Measurements from ENCODE around the gene KCNH3.

Gene KCNH3

GRCh38 chr12:49503674-49504180 is 35.1 kb upstream of the KCNH3 start:
- TF ChIP-seq SIN3A (IDR thresholded peaks at IDR 0.05; ENCODE audit: borderline replicate concordance, insufficient read depth, low read length) (no peak), POLR2AphosphoS5 (IDR thresholded peaks at IDR 0.05; ENCODE audit: low read depth, low read length) (no peak), REST (IDR thresholded peaks at IDR 0.05; ENCODE audit: insufficient read depth in 1 of 2, low read depth in 2 of 2, low read length in 2 of 2) (no peak), TAF1 (IDR thresholded peaks at IDR 0.05; ENCODE audit: borderline replicate concordance, insufficient read depth, low read length) (no peak), FOXP2 (optimal IDR thresholded peaks at IDR 0.05; ENCODE audit: borderline replicate concordance, extremely low read depth, extremely low read length, insufficient read depth) (no peak)

- TF ChIP-seq FOXP2 (optimal IDR thresholded peaks at IDR 0.05; ENCODE audit: borderline replicate concordance, extremely low read depth, extremely low read length, insufficient read depth) (no peak), SIN3A (IDR thresholded peaks at IDR 0.05; ENCODE audit: borderline replicate concordance, insufficient read depth, low read length) (no peak), REST (IDR thresholded peaks at IDR 0.05; ENCODE audit: insufficient read depth in 1 of 2, low read depth in 2 of 2, low read length in 2 of 2) (no peak), POLR2AphosphoS5 (IDR thresholded peaks at IDR 0.05; ENCODE audit: low read depth, low read length) (no peak), TAF1 (IDR thresholded peaks at IDR 0.05; ENCODE audit: borderline replicate concordance, insufficient read depth, low read length) (no peak)
Observed at GRCh38 chr12:49505672-49506071, 33.2 kb upstream of the KCNH3 start.

GRCh38 chr12:49507139-49507538 is 31.7 kb upstream of the KCNH3 start:
- TF ChIP-seq POLR2AphosphoS5 (IDR thresholded peaks at IDR 0.05; ENCODE audit: low read depth, low read length) (no peak), SIN3A (IDR thresholded peaks at IDR 0.05; ENCODE audit: borderline replicate concordance, insufficient read depth, low read length) (no peak), TAF1 (IDR thresholded peaks at IDR 0.05; ENCODE audit: borderline replicate concordance, insufficient read depth, low read length) (no peak), FOXP2 (optimal IDR thresholded peaks at IDR 0.05; ENCODE audit: borderline replicate concordance, extremely low read depth, extremely low read length, insufficient read depth) (no peak), REST (IDR thresholded peaks at IDR 0.05; ENCODE audit: insufficient read depth in 1 of 2, low read depth in 2 of 2, low read length in 2 of 2) (no peak)

- TF ChIP-seq POLR2AphosphoS5 (IDR thresholded peaks at IDR 0.05; ENCODE audit: low read depth, low read length) (no peak), TAF1 (IDR thresholded peaks at IDR 0.05; ENCODE audit: borderline replicate concordance, insufficient read depth, low read length) (no peak), FOXP2 (optimal IDR thresholded peaks at IDR 0.05; ENCODE audit: borderline replicate concordance, extremely low read depth, extremely low read length, insufficient read depth) (no peak), SIN3A (IDR thresholded peaks at IDR 0.05; ENCODE audit: borderline replicate concordance, insufficient read depth, low read length) (no peak), REST (IDR thresholded peaks at IDR 0.05; ENCODE audit: insufficient read depth in 1 of 2, low read depth in 2 of 2, low read length in 2 of 2) (no peak)
Observed at GRCh38 chr12:49511410-49511809, 27.4 kb upstream of the KCNH3 start.

- no peak for TF ChIP-seq REST (IDR thresholded peaks at IDR 0.05; ENCODE audit: insufficient read depth in 1 of 2, low read depth in 2 of 2, low read length in 2 of 2)
- TF ChIP-seq SIN3A (IDR thresholded peaks at IDR 0.05; ENCODE audit: borderline replicate concordance, insufficient read depth, low read length), result no peak
- no peak for TF ChIP-seq TAF1 (IDR thresholded peaks at IDR 0.05; ENCODE audit: borderline replicate concordance, insufficient read depth, low read length)
- no peak for TF ChIP-seq FOXP2 (optimal IDR thresholded peaks at IDR 0.05; ENCODE audit: borderline replicate concordance, extremely low read depth, extremely low read length, insufficient read depth)
- TF ChIP-seq POLR2AphosphoS5 (IDR thresholded peaks at IDR 0.05; ENCODE audit: low read depth, low read length), result no peak
Observed at GRCh38 chr12:49512546-49512945, 26.3 kb upstream of the KCNH3 start.

Data from PFSK-1 (cell line).